ENCODE measurements around the gene PIGV.

The PIGV gene

GRCh38 chr1:26785611-26786436 is 1.9 kb upstream of the PIGV start (continued):
- no peak for TF ChIP-seq ZNF280D (tag by site-specific recombination; IDR thresholded peaks at IDR 0.05)
- TF ChIP-seq ZNF76 (tag by site-specific recombination; IDR thresholded peaks at IDR 0.05; ENCODE audit: borderline replicate concordance, low read depth) = 0 out of 2 replicates have a peak, but pooled peaks have one; percentile 73
- no peak for TF ChIP-seq ZNF664 (tag by site-specific recombination; IDR thresholded peaks at IDR 0.05)
- peak; percentile 84 for TF ChIP-seq PRDM1 (tag by site-specific recombination; IDR thresholded peaks at IDR 0.05)
- TF ChIP-seq ZNF302 (tag by site-specific recombination; IDR thresholded peaks at IDR 0.05; ENCODE audit: low read depth) = no peak
- peak; percentile 57; the same call in 1 of the 2 replicates for TF ChIP-seq ATF2 (tag by site-specific recombination; IDR thresholded peaks at IDR 0.05; ENCODE audit: low read depth)

GRCh38 chr1:26786437-26787380 is 1.0 kb upstream of the PIGV start:
- H3K36me3 ChIP-seq (ENCODE audit: control insufficient read depth in 2 of 2, insufficient read depth in 1 of 2, low read length in 2 of 2) = peaks cover 0 to 18% of the 10 kb centered on the region in 2 experiments; a peak in 1 of 3 replicates
- peaks cover 16% of the 10 kb centered on the region for H3K4me1 ChIP-seq (ENCODE audit: control insufficient read depth, insufficient read depth, low read length)
- H3K27ac ChIP-seq (ENCODE audit: extremely low read depth, low read depth, low read length) = peak overlapping the region; percentile 90
- H3K9me3 ChIP-seq (ENCODE audit: control insufficient read depth, insufficient read depth, low read depth, low read length) = no peaks in the 10 kb centered on the region
- no peak overlapping the region; the same call in 1 of the 2 replicates for H3K4me3 ChIP-seq (ENCODE audit: low read depth, low read length)
- ChIA-PET CTCF (interaction anchor here (0.9 to 6.8 kb wide), 5 partner anchors 89 to 184 kb away, joined by 3 to 281 read pairs (median 31); partner anchors contain the start of gene ARID1A), POLR2A (interaction anchor here (1.1 to 3.8 kb wide), 5 partner anchors 13 to 94 kb away, joined by 3 to 56 read pairs (median 8); partner anchors contain the start of gene ARID1A)
- TF ChIP-seq PRDM6 (tag by site-specific recombination; IDR thresholded peaks at IDR 0.05) (no peak), ZNF266 (tag by site-specific recombination; IDR thresholded peaks at IDR 0.05; ENCODE audit: low read depth) (peak; percentile 90; the same call in 1 of the 2 replicates), ZNF202 (tag by site-specific recombination; IDR thresholded peaks at IDR 0.05; ENCODE audit: borderline replicate concordance) (no peak), HOXC10 (CRISPR knock-in tag; IDR thresholded peaks at IDR 0.05) (no peak), ZNF157 (tag by site-specific recombination; IDR thresholded peaks at IDR 0.05) (no peak), BCL11B (tag by site-specific recombination; IDR thresholded peaks at IDR 0.05; ENCODE audit: low read depth) (no peak), ZNF529 (tag by site-specific recombination; IDR thresholded peaks at IDR 0.05; ENCODE audit: insufficient replicate concordance) (no peak), ZNF214 (tag by site-specific recombination; IDR thresholded peaks at IDR 0.05; ENCODE audit: borderline replicate concordance) (no peak), ZNF521 (tag by site-specific recombination; IDR thresholded peaks at IDR 0.05) (no peak), ZNF792 (tag by site-specific recombination; IDR thresholded peaks at IDR 0.05) (no peak), ZNF10 (tag by site-specific recombination; IDR thresholded peaks at IDR 0.05) (no peak), ZNF311 (tag by site-specific recombination; IDR thresholded peaks at IDR 0.05; ENCODE audit: borderline replicate concordance) (no peak), ZBTB8A (tag by site-specific recombination; IDR thresholded peaks at IDR 0.05) (no peak), KLF9 (tag by site-specific recombination; IDR thresholded peaks at IDR 0.05; ENCODE audit: low read depth) (no peak), KLF8 (tag by site-specific recombination; IDR thresholded peaks at IDR 0.05) (no peak), ZBTB1 (tag by site-specific recombination; IDR thresholded peaks at IDR 0.05) (no peak), HIC1 (tag by site-specific recombination; IDR thresholded peaks at IDR 0.05) (no peak), ZNF530 (tag by site-specific recombination; IDR thresholded peaks at IDR 0.05; ENCODE audit: low read depth) (no peak)
